Measurements from ENCODE around the gene CACNA1H. TPM values are rescaled to one million over a fixed set of nuclear protein-coding genes. Genes with fewer than 3 reads are reported as not detected.
"Not testable (repeated sequence)": the region's sequence is repeated elsewhere in the genome, so short reads cannot be mapped to it uniquely, and the experiment has no call there.

The CACNA1H gene
- total RNA-seq, 3 donors from 2014 or later (not counting 1 experiment from before 2014, with no cell fraction given): 1.1 to 1.5 (median 1.3) TPM

DNA sequence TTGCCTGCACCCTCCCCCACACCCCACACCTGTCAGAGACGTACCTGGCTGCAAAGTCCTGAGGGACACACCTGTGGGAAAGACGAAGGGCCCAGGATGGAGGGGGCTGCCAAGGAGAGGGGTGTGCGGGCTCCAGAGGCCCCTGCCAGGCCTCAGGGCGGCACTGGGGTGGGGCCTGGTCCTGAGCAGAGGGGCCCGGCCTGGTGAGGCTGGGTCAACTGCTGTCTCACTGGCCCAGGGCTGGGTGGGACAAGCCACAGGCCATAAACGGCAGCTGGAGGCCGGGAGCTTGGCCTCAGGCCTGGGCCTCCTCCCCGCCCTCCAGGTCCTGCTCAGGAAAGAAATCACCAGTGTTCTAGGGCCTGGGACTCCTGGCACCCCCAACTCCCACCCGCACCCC is 71.7 kb downstream of the CACNA1H start:
- 78% methylated on average over 8 of the region's 9 CpGs for WGBS (ENCODE audit: insufficient coverage)
- H3K4me3 ChIP-seq (ENCODE audit: low read length): no peak overlapping the region
- Mint-ChIP-seq H3K36me3 (no peaks in the 10 kb centered on the region), H3K4me3 (no peak overlapping the region), H3K4me1 (no peaks in the 10 kb centered on the region), H3K27me3 (ENCODE audit: low read depth in 2 of 2) (no peaks in the 10 kb centered on the region), H3K27ac (no peak overlapping the region), H3K9me3 (no peaks in the 10 kb centered on the region)
- ATAC-seq (no peak), DNase-seq (no peak)
- peaks cover 3% of the 10 kb centered on the region for H3K4me1 ChIP-seq (ENCODE audit: control insufficient read depth, insufficient read depth, low read length)
- no peak overlapping the region for H3K27ac ChIP-seq (ENCODE audit: low read length)
- no peaks in the 10 kb centered on the region for H3K36me3 ChIP-seq (ENCODE audit: control insufficient read depth, insufficient read depth, low read length)
- intact Hi-C loops (cut with micrococcal nuclease): no loop called here
- no peaks in the 10 kb centered on the region for H3K27me3 ChIP-seq (ENCODE audit: control insufficient read depth, insufficient read depth, low read length)
- H3K9me3 ChIP-seq (ENCODE audit: control insufficient read depth, insufficient read depth, low read length): no peaks in the 10 kb centered on the region
- TF ChIP-seq, protein P1, sequence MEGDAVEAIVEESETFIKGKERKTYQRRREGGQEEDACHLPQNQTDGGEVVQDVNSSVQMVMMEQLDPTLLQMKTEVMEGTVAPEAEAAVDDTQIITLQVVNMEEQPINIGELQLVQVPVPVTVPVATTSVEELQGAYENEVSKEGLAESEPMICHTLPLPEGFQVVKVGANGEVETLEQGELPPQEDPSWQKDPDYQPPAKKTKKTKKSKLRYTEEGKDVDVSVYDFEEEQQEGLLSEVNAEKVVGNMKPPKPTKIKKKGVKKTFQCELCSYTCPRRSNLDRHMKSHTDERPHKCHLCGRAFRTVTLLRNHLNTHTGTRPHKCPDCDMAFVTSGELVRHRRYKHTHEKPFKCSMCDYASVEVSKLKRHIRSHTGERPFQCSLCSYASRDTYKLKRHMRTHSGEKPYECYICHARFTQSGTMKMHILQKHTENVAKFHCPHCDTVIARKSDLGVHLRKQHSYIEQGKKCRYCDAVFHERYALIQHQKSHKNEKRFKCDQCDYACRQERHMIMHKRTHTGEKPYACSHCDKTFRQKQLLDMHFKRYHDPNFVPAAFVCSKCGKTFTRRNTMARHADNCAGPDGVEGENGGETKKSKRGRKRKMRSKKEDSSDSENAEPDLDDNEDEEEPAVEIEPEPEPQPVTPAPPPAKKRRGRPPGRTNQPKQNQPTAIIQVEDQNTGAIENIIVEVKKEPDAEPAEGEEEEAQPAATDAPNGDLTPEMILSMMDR (IDR thresholded peaks at IDR 0.05): no peak

DNA sequence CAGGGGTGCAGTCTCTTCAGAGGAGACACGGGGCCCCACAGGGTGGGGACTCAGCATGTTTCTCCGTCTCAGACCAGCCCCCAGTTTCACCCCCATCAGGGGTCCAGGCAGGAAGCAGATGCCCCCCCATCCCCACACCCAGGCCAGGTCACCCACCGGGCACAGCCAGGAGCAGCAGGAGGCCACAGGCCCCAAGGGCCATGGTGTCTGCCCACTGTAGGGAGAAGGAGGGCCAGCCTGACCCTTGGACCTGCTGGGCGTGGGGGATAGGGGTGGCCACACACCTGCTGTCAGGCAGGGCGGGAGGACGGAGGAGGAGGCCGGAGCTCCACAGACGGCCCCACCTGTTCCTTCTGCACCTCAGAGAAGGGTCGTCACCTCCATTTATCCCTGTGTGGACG is 72.1 kb downstream of the CACNA1H start, which contains the start of gene TPSG1:
Gene TPSG1 (minus strand): TSS at position 218 of the 401 bp plus-strand sequence. CDS start 16 bp downstream, at position 202.
- H3K27me3 Mint-ChIP-seq (ENCODE audit: low read depth in 2 of 2): no peaks in the 10 kb centered on the region
- 78% methylated on average over 10 of the region's 10 CpGs for WGBS (ENCODE audit: insufficient coverage)
- Histone ChIP-seq H3K36me3 (ENCODE audit: control insufficient read depth, insufficient read depth, low read length) (no peaks in the 10 kb centered on the region), H3K9me3 (ENCODE audit: control insufficient read depth, insufficient read depth, low read length) (no peaks in the 10 kb centered on the region), H3K4me1 (ENCODE audit: control insufficient read depth, insufficient read depth, low read length) (peaks cover 3% of the 10 kb centered on the region), H3K27ac (ENCODE audit: low read length) (no peak within 1 kb of the TSS), H3K27me3 (ENCODE audit: control insufficient read depth, insufficient read depth, low read length) (no peaks in the 10 kb centered on the region), H3K4me3 (ENCODE audit: low read length) (no peak within 1 kb of the TSS)
- H3K4me1 Mint-ChIP-seq: no peaks in the 10 kb centered on the region
- no peak within 1 kb of the TSS for H3K27ac Mint-ChIP-seq
- H3K36me3 Mint-ChIP-seq: no peaks in the 10 kb centered on the region
- DNase-seq (no peak), ATAC-seq (no peak)
- TF ChIP-seq, protein P1 (IDR thresholded peaks at IDR 0.05): no peak
- H3K4me3 Mint-ChIP-seq: no peak within 1 kb of the TSS
- intact Hi-C loops (cut with micrococcal nuclease): no loop called here
- H3K9me3 Mint-ChIP-seq: no peaks in the 10 kb centered on the region

DNA sequence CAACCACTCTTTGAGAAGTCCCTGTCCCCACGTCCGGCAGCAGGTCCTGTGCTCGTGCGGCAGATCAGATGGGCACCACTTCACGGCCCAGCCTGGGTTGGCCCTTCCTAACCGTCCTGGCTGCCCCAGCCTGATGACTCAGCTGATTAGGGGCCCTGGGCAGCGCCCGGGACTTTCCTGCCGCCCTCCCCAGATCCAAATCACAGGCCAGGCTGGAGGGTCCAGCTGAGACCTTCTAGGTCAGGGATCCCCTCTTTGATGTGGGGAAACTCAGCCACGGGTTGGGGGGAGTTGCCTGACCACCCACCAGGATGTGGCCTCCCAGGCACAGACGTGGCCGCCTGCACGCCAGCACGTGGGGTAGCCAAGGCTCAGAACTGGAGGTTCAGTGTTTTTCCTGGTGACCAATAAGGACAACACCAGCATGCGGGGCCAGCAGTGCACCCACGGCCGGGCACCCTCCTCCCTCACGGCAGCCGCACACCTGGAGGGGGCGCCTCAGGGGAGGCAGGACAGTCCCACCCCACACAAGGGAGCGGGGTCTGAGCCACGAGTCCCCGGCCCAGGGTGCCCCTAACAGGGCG is 72.9 kb downstream of the CACNA1H start:
- H3K27ac ChIP-seq (ENCODE audit: low read length); H3K9me3 ChIP-seq (ENCODE audit: control insufficient read depth, insufficient read depth, low read length); H3K4me1 Mint-ChIP-seq; intact Hi-C loops (cut with micrococcal nuclease); H3K27me3 ChIP-seq (ENCODE audit: control insufficient read depth, insufficient read depth, low read length); H3K4me1 ChIP-seq (ENCODE audit: control insufficient read depth, insufficient read depth, low read length); H3K36me3 ChIP-seq (ENCODE audit: control insufficient read depth, insufficient read depth, low read length); H3K4me3 Mint-ChIP-seq; DNase-seq; H3K4me3 ChIP-seq (ENCODE audit: low read length); H3K9me3 Mint-ChIP-seq; H3K27ac Mint-ChIP-seq; H3K36me3 Mint-ChIP-seq; H3K27me3 Mint-ChIP-seq (ENCODE audit: low read depth in 2 of 2): not testable (repeated sequence)
- 53% methylated on average over 20 of the region's 24 CpGs for WGBS (ENCODE audit: insufficient coverage)
- ATAC-seq: peak; percentile 36 to 54 (median 37)

DNA sequence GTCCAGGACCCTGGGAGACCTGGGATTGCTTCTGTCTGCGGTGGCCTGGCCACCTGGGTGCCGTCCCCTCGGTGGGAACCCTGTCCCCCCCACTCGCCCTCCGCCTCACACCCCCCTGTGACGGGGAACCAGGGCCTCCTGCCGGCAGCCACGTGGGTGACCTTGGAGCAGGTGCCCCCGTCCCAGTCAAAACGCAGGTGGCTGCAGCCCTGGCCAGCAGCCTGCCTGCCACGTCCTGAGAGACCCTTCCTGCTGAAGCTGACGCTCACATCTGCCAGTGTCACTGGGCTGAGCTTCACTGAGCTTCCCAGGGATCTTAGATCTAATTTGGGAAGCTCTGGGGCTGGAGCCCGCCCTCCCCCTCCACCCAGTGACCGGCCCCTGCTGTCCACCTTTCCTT is 73.8 kb downstream of the CACNA1H start:
- H3K4me3 ChIP-seq (ENCODE audit: low read length): not testable (repeated sequence)

DNA sequence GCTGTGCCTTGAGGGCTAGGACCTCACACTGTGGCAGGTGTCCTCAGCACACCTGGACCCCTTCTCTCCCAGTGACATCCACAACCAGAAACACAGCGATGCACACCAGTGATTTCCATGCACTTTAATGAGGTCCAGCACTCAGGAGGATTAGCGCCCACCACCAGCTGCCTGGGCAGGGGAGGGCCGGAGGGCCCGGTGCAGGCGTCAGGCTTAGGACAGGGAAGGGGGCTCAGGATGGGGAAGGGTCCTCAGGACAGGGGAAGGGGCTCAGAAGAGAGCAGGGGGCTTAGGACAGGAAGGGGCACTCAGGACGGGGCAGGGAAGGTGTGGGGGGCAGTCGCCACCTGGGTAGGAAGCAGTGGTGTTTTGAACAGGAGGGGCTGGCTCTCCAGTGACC is 75.3 kb downstream of the CACNA1H start:
- ATAC-seq; H3K4me3 Mint-ChIP-seq; H3K9me3 Mint-ChIP-seq; intact Hi-C loops (cut with micrococcal nuclease); H3K36me3 ChIP-seq (ENCODE audit: control insufficient read depth, insufficient read depth, low read length); H3K4me1 ChIP-seq (ENCODE audit: control insufficient read depth, insufficient read depth, low read length); DNase-seq; H3K9me3 ChIP-seq (ENCODE audit: control insufficient read depth, insufficient read depth, low read length); H3K36me3 Mint-ChIP-seq; H3K27me3 Mint-ChIP-seq (ENCODE audit: low read depth in 2 of 2); H3K27ac ChIP-seq (ENCODE audit: low read length); H3K27me3 ChIP-seq (ENCODE audit: control insufficient read depth, insufficient read depth, low read length); H3K4me3 ChIP-seq (ENCODE audit: low read length); H3K4me1 Mint-ChIP-seq; H3K27ac Mint-ChIP-seq: not testable (repeated sequence)
- WGBS (ENCODE audit: insufficient coverage): 84% methylated on average over 5 of the region's 7 CpGs

More for the DNA sequence above, 73.8 kb downstream of the CACNA1H start:
- H3K27ac Mint-ChIP-seq; H3K27me3 Mint-ChIP-seq (ENCODE audit: low read depth in 2 of 2); H3K9me3 Mint-ChIP-seq; H3K4me1 ChIP-seq (ENCODE audit: control insufficient read depth, insufficient read depth, low read length); H3K36me3 Mint-ChIP-seq; H3K27ac ChIP-seq (ENCODE audit: low read length); intact Hi-C loops (cut with micrococcal nuclease); H3K9me3 ChIP-seq (ENCODE audit: control insufficient read depth, insufficient read depth, low read length); H3K4me1 Mint-ChIP-seq; H3K4me3 Mint-ChIP-seq; ATAC-seq; H3K36me3 ChIP-seq (ENCODE audit: control insufficient read depth, insufficient read depth, low read length); H3K27me3 ChIP-seq (ENCODE audit: control insufficient read depth, insufficient read depth, low read length); DNase-seq: not testable (repeated sequence)
- WGBS (ENCODE audit: insufficient coverage): 66% methylated on average over 12 of the region's 14 CpGs

DNA sequence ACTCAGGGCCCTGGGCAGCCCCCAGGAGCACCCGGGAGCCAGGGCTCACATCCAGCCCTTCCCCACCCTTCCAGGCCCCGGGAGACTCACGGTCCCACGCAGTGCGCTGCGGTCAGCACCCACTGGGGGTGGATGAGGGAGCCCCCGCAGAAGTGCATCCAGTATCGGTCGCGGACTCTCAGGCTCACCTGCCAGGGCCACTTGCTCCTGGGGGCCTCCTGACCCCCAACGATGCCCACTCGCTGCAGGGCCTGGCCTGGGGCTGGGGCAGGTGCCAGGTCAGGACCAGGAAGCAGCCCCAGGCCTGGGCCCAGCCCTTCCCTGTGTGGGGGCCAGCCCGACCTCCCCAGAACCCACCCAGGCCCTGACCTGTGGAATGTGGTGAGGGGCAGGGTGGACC is 76.6 kb downstream of the CACNA1H start:
- H3K27me3 Mint-ChIP-seq (ENCODE audit: low read depth in 2 of 2); H3K36me3 ChIP-seq (ENCODE audit: control insufficient read depth, insufficient read depth, low read length); H3K27ac Mint-ChIP-seq; ATAC-seq; DNase-seq; H3K36me3 Mint-ChIP-seq; H3K4me1 Mint-ChIP-seq; H3K4me1 ChIP-seq (ENCODE audit: control insufficient read depth, insufficient read depth, low read length); H3K9me3 ChIP-seq (ENCODE audit: control insufficient read depth, insufficient read depth, low read length); H3K9me3 Mint-ChIP-seq; intact Hi-C loops (cut with micrococcal nuclease); H3K27me3 ChIP-seq (ENCODE audit: control insufficient read depth, insufficient read depth, low read length); H3K4me3 ChIP-seq (ENCODE audit: low read length); H3K27ac ChIP-seq (ENCODE audit: low read length); H3K4me3 Mint-ChIP-seq: not testable (repeated sequence)
- WGBS (ENCODE audit: insufficient coverage): 95% methylated on average over 7 of the region's 13 CpGs

DNA sequence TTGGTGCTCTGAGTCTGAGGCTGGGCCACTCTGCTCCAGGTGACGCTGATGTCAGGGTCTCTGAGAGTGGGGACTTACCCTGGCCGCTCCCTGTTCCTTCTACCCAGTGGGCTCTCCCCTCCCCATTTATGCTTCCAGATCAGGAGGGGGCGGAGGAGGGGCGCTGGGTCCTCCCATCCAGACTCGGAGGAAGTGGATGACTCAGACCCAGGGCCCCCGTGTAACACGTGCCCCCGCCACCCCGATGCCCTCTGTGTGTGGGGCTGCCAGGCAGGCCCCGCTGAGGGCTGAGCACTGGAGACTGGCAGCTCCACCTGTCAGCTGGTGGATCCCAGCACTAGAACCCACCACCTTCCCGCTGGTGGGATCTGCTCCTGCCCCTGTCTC is 77.2 kb downstream of the CACNA1H start, which contains the start of gene TPSB2:
Gene TPSB2 (minus strand): TSS at position 101 of the 387 bp plus-strand sequence. CDS start 233 bp downstream, outside the sequence.
- 56% methylated on average over 1 of the region's 11 CpGs for WGBS (ENCODE audit: insufficient coverage)
- DNase-seq; H3K9me3 ChIP-seq (ENCODE audit: control insufficient read depth, insufficient read depth, low read length); H3K27ac Mint-ChIP-seq; H3K9me3 Mint-ChIP-seq; H3K27ac ChIP-seq (ENCODE audit: low read length); H3K4me3 Mint-ChIP-seq; H3K36me3 ChIP-seq (ENCODE audit: control insufficient read depth, insufficient read depth, low read length); ATAC-seq; intact Hi-C loops (cut with micrococcal nuclease); H3K4me3 ChIP-seq (ENCODE audit: low read length); H3K27me3 ChIP-seq (ENCODE audit: control insufficient read depth, insufficient read depth, low read length); H3K27me3 Mint-ChIP-seq (ENCODE audit: low read depth in 2 of 2); H3K36me3 Mint-ChIP-seq; H3K4me1 Mint-ChIP-seq; H3K4me1 ChIP-seq (ENCODE audit: control insufficient read depth, insufficient read depth, low read length): not testable (repeated sequence)

All from natural killer cell (primary cell).